NCI-H1092 treated with DMSO at 0.1 percent for 48 hours (cell line): ENCODE measurements around the gene DNAH8.
"Not testable (repeated sequence)": the region's sequence is repeated elsewhere in the genome, so short reads cannot be mapped to it uniquely, and the experiment has no call there.

Source experiments
- DNase-seq: peaks from one replicate; lab custom pipeline; 2025; lab: John Stamatoyannopoulos, UW

Gene DNAH8

DNA sequence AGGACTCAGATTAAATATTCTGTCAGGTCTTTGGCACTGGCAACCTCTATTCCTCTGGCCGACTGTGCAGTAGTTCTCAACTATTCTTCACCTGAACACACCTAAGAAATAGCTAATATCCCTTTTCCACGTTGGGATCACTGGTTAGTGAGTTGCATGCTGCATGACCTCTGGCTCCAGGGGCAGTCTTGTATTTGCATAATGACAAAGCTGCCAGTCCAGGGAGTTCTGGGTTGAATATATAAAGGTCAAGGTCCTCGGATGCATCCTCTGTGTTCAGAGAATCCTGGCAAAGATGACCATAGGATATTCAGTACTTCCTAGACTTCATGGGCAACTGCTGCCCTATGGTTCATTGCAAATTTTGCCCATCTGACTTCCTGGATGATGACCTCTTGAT lies 131.2 kb downstream of the DNAH8 start:
- DNase-seq, result no peak

DNA sequence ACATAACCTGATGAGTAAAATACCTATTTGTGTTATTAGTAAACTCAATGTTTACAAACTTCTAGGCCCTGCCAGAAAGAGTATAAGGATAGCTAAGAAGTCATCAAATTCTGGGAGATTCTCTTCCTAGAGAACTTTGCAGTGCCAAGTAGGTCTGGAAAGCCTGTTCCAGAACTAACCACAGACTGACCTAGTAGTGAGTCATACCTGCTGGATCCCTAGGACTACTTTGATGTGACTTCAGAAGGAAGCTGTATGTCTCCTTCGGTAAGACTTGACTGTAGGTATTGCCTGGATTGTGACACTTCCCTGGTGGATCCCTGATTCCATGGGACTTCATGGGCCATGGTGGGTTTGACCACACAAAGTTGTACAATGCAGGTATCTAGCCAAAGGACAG lies 131.7 kb downstream of the DNAH8 start:
- DNase-seq, result no peak

DNA sequence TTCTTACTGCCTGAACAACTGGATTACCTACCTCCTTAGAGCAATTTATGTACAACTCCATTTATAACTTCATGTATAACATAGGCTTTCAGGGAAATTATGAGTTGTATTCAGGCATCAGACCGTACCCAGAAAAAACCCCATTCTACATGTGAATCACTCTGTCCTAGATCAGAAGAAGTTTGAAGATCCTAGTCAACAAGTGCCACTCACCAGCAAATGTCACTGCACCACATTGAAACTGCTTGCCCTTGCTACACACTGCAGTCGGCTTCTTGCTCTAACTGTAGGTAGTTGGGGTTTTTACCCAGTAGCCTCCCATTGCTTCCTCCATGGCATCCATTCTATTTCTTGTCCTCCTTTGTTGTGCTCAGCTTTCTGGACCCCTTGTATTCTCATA lies 132.4 kb downstream of the DNAH8 start:
- no peak for DNase-seq

DNA sequence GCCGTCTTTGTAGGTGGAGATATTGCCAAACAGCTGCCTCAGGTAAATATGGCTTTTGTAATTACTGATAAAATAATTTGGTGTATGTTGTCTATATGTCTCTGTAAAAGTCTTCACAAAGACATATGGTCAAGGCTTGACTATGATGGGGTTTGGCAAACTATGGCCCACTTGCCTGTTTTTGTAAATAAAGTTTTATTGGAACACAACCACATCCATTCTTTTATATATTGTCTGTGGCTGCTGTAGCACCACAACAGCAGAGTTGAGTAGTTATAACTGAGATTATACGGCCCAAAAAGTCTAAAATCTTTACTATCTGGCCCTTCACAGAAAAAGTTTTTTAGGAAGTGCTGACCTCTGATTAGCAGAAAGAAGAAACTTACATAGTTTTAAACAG lies 133.6 kb downstream of the DNAH8 start:
- no peak for DNase-seq

DNA sequence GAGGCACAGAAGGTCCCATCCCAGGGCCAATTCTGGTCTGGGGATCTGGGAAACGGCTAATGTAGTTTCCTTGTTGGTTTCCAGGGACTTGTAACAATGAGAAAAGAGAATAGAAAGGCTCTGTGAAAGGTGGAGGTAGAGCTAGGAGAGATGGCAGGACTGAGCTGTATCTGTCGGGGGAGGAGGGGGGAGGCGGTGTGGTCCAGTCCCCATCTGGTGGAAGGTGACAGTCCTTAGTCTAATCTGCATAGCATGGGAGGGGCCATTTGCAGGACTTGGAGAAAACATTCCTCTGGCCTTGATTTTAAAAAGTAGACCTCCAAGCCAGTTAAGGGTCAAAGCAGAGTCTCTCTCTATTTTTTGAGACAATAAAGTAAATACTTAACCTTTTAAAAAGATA lies 137.1 kb downstream of the DNAH8 start:
- no peak for DNase-seq

DNA sequence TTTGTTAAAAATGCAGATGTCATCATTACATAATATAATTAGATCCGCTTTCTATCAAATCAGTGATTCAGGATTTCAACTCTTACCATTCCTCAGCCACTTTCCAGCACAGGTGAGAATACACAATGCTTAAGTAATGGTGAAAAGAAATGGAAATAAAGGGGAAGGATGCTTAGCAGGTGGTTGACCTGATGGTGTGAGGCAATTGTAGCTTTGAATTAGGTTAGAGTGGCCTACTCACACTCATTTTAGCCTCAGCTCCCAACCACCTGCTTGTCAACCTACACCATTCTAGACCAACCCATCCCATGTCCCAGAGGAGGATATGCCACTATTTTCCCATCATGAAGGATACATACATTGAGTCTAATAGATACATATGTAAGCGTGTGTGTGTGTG lies 138.1 kb downstream of the DNAH8 start:
- no peak for DNase-seq

DNA sequence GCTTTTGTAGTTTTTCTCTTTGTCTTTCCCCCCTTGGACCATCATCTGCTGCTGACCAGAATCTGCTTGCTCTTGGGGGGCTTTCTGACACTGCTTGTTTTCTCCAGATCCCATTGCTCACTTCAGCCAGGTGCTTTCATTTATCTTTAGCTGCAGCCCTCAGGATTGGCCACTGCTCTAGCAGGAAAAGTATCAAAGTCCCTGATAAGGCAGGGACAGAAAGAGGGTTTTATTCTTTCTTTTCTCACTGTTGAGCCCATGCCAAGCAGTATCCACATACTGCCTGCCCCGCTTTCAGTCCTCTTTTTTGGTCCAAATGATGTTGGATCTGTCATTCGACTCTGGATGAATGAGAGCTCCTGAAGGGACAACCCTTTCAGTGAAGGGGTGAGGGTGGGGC lies 141.4 kb downstream of the DNAH8 start:
- no peak for DNase-seq

DNA sequence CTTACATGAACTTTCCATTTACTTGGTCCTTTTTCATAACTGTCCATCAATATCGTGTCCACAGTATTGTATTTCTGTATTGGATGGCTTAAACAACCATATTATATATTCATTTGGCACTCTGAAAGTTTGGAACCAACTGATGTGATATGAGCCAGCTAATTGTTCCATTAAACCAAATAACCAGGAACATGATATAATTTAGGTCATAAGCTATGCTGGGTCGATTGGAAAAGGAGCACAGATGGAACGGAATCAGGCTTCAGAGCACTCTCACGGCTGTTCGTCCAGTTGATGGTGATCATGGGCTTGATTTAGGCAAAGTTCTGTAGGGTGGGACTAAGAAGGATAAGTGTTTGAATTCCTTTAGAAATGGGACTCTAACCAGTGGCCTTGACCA lies 142.7 kb downstream of the DNAH8 start:
- DNase-seq, result no peak

DNA sequence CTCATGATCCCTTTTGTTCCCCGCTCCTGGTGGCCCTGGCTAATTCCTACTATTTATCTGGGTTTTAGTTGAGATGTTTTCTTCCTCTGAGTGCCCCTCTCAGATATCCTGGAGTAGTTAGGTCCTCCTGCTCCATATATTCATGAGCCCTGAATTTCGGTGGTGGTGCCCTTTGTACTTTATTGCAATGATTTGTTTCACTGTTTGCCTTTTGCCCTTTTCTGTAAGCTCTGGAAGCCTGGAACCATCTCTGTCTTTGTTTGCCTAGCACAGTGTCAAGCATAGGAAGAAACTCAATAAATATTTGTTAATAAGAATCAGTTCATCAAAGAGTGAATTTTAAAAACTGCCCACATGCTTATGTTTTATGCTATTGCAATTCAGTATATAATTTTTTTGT lies 144.9 kb downstream of the DNAH8 start:
- DNase-seq, result no peak

DNA sequence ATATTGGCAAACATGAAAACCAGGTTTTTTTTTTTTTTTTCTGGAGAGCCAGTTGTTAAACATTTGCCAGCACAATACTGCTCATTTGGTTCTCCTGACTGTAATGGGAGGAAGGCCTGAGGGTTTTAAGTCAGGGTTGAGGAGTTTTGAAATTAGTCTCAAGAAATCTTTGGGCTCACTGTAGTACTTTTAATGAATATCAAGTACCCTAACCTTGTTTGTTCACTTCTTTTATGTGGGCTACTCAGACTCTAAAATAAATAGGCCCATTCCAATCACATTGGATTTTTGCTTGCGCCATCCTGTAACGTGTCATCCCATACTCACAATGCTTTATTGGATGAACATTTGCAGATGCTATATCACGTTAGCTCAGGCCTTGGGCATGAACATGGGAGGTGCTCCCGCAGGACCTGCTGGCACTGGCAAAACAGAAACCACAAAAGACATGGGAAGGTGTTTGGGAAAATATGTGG lies 146.9 kb downstream of the DNAH8 start:
- no peak for DNase-seq

DNA sequence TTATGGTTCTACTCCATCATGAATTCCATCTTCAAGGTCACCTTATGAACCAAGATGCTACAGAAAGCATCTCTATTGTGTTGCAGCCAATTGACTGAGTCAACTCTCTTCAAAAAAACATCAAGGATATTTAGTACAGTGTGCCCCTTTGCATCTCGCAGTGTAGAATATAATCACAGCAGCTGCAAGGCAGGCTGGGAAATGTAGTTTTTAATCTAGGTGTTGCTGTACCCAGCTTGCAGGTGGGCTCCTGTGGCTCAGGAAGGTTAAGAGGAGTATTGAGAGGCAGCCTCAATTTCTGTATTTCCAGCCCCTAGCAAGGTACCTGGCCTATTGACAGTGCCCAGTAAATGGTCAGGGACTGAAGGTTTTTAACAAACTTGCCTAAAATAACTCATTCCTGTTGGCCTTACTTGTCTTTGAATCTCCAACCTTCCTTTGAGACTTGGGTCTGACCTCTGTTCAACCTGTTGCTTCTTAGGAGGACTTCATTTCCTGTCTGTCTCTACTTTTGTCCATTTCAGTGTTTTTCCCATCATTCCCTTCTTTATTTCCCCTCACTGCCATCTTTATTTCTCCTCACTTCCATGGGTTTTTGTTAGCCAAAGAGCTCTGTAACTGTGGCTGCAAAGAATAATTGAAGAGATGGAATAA lies 150.5 kb downstream of the DNAH8 start:
- DNase-seq, result no peak

DNA sequence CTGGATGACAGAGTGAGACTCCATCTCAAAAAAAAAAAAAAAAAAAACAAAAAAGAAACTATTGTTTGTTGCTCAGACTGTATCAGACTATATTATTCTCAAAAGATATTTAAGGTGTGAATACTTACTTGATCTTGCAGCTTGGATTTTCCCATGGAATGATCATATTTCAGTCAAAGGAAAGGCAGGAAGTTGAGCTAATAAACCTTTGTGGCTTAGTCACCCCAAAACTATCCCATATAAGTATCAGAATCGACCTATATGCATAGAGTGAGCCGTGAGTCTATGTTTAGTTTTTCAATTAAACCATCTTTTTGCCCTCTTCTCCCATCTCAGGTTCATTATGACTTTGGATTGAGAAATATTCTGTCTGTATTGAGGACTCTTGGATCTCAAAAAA lies 152.6 kb downstream of the DNAH8 start:
- DNase-seq, result no peak

DNA sequence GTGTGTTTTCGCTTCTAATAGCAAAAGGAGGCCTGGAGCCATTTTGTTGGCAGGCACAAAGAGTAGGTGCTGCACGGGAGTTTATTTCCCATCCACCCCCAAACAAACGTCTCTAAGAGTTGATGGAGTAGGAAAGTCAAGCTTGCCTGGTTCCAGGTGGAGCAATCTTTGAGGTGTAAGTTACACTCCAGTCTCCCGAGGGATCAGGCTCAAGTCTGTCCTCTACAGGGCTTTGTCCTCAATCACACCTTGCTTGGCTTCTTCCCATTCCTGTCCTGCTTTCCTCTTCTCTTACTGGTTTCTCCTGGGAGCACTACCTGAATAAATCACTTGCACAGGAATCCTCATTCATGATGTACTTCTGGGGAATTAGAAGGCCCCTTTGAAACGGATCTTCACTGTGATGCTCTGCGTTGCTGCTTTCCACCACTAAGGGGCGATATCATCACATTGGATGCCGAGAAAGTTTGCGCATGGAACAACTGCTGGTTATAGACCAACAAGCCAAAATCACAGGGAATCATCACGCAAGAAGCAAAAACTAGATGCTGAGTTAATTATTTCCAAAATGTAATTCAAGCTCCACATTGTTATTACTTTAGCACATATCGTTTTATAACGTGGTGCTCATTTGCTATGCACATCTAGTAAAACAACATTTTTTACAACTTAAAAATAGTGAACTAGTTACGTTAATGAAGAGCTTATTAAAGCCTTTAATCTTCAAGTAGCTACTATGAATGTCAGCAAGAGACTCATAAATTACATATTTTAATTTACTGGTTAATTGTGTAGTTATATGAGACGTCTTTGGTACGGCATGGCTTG lies 156.8 kb downstream of the DNAH8 start:
- DNase-seq, result peak; percentile 23

DNA sequence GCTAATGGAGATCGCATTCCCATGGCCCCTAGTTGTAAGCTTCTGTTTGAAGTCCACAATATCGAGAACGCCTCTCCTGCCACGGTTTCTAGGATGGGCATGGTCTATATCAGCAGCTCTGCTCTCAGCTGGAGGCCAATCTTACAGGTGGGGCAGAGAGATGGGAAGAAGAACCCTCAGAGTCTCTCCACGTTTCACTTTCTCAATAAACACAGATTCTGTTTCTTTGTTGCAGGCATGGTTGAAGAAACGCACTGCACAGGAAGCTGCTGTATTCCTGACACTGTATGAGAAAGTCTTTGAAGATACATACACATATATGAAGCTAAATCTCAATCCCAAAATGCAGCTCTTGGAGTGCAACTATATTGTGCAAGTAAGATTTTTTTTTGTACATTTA lies 157.9 kb downstream of the DNAH8 start:
- no peak for DNase-seq

DNA sequence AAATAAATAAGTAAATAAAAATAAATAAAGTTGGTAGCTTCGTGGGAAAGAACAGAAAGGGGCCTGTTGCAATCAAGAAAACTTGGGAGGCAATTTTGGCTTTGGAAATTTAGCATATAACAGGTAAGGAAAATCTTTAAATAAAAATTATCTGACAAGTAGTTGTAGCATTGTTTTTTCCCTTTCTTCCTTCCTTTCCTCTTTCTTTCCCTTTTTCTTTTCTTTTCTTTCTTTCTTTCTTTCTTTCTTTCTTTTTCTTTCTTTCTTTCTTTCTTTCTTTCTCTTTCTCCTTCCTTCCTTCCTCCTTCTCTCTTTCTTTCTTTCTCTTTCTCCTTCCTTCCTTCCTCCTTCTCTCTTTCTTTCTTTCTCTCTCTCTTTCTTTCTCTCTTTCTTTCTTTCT lies 158.7 kb downstream of the DNAH8 start:
- not testable (repeated sequence) for DNase-seq

DNA sequence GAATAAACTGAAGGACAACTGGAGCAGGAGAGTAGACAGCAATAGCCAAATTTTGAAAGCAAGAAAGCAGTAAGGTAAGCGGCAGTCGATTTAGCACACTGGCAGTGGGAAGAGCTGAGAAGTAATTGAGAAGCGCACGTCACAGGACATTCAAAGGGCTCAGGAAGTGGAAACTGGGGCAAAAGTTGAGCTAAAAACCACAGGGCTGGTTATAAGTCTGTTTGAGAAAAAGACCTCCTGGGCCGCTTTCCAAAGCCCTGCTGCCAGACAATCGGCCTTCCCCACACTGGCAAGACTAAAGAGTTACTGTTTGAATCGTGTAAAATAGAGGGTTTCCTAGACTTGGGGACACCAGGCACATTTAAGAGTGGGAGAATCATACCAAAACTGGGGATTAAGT lies 161.4 kb downstream of the DNAH8 start:
- no peak for DNase-seq

DNA sequence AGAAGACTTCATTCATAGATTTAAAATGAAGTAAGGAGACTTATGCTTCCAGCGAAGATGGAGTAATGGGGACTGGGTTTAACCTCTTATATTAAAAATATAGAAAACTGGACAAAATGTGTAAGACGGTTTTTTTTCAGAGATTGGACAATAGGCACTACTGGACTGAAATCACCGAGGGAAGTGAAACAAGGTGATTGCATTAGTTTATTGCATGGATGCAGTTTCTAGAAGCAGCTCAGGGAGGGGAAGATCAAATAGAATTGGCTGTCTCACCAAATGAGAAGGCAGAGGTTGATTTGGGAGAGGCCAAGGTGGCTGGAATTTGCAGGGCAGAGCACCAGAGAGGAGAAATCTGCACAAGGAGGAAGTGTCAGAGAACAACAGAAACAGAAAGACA lies 162.6 kb downstream of the DNAH8 start:
- DNase-seq, result no peak

DNA sequence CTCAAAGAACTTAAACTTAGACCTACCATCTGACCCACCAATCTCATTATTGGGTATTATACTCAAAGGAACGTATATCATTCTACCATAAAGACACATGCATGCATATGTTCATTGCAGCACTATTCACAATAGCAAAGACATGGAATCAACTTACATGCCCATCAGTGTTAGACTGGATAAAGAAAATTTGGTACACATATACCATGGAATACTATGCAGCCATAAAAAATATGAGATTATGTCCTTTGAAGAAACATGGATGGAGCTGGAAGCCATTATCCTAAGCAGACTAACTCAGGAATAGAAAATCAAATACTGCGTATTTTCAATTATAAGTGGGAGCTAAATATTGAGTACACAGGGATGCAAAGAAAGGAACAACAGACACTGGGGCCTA lies 167.0 kb downstream of the DNAH8 start:
- no peak for DNase-seq

DNA sequence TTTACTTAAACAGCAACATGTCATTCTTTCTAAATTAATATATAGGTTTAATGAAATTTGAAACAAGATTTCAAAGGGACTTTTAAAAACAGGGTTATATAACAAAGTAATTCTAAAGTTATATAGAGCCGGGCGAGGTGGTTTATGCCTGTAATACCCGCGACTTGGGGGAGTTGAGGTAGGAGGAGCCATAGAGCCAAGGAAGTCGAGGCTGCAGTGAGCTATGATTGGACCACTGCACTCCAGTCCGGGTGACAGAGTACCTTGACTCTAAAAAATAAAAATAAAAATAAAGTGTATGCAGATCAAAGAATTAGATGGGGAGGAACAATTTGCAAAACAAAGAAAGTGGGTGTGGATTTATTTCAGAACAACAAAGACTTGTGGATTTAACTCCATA lies 182.4 kb downstream of the DNAH8 start:
- DNase-seq, result no peak

DNA sequence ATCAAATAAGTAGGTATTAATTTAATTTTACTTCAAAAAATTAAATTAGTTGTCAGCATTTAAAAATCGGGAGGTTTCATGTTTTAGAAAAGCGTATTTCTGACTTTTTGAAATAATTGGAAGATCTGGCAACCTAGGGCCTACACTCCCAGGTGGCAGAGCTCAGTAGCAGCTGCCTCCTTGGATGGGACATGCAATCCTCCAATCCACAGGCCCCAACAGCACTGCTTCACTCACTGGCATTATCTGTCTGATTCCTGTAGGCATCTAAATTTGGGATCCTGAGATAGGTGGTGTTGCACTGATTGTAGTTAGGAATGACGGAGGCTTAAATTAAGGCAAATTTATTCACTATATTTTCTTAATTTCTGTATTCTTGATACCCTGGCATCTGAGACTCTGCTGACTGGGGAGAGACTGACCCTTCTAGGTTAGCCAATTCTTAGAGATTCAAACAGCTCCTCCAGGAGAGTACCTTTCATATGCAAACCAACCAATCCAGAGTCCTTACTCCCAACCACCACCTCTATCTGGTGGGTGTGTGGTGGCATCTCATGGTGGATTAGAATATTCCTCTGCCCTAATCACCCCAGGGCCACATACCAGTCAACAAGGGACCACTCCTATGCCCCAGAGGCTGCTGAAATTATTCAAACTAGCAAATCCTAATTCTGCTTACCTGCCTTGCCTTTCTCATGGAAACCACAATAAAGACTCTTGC lies 186.9 kb downstream of the DNAH8 start:
- no peak for DNase-seq

DNA sequence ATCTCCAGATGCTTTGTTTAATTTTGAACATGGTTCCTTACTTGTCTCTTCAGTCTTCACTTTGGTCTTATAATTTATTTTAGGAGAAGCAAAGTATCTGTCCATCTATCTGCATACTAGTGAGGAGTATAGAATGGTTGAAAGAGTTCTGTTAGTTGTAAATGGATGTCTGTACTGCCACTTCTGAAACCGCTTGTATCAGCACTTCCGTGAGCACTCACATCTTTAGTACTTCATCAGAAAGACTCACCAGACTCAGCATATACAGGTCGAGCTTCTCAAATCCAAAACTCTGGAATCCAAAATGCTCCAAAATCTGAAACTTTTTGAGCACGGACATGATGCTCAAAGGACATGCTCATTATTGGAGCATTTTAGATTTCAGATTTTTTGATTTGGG lies 191.5 kb downstream of the DNAH8 start:
- no peak for DNase-seq

DNA sequence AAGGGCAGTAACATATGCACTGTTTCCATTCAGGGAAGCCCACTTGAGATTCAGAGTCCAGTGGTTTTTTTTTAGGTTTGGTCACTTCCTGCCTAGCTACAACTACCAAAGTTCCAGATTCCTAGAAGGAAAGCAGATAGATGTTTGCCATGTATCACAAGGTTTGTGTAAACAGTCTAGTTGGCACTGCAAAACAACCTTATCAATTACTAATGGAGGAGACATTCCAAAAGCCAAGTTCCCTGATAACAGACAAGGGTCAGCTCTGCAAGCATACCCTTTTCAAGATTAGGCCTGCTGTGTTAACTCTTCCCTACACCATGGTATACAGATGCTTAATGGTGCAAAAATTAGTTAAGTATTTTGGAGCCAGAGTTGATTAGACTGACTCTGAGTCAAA lies 192.2 kb downstream of the DNAH8 start:
- no peak for DNase-seq
